Common myeloid progenitor, CD34-positive (primary cell): Measurements from ENCODE around the gene SLC26A5.

Experiments used
- CTCF ChIA-PET: fragments of 350-600 bp; sonication (Branson Sonifier 250); formaldehyde crosslinking; loops from one replicate; lab custom pipeline; 2021; ENCODE audit warnings: antibody characterized with exemption; lab: Charles Lee
- POLR2A ChIA-PET: fragments of 350-600 bp; sonication (Branson Sonifier 250); formaldehyde crosslinking; loops from one replicate; lab custom pipeline; 2021; ENCODE audit warnings: antibody characterized with exemption; lab: Charles Lee
- DNase-seq, 3 donors: peaks; one replicate each; pipeline versions ENCODE4 v3.0.0 to v3.0.0-alpha.2; 2013
- H3K27ac ChIP-seq, 2 experiments: 1 replicate in 1 of 2; 2 replicates in 1 of 2; pipeline ENCODE4 v1.7.0; 2013; ENCODE audit warnings: inconsistent platforms in 2 of 2, low read length in 2 of 2, mild to moderate bottlenecking in 2 of 2, low read depth in 1 of 2, moderate library complexity in 1 of 2; ENCODE audit not compliant: severe bottlenecking in 2 of 2, insufficient read depth in 1 of 2, poor library complexity in 1 of 2
- H3K27me3 ChIP-seq, 5 experiments: replicated peaks in 2 of 5; 1 replicate in 3 of 5; 2 replicates in 2 of 5; pipeline versions ENCODE4 v1.6.1 to v1.7.0; 2013; ENCODE audit warnings: low read length in 4 of 5, mild to moderate bottlenecking in 2 of 5, moderate library complexity in 2 of 5, inconsistent platforms in 1 of 5; ENCODE audit not compliant: insufficient read depth in 5 of 5, control insufficient read depth in 4 of 5
- H3K36me3 ChIP-seq, 4 experiments: 1 replicate in 2 of 4; 2 replicates in 2 of 4; pipeline versions ENCODE4 v1.6.1 to v1.7.0; 2013; ENCODE audit warnings: low read length in 3 of 4, control low read depth in 1 of 4, mild to moderate bottlenecking in 1 of 4; ENCODE audit not compliant: control insufficient read depth in 4 of 4, insufficient read depth in 4 of 4
- H3K4me1 ChIP-seq, 4 experiments: 1 replicate in 3 of 4; 2 replicates in 1 of 4; pipeline versions ENCODE4 v1.6.1 to v1.7.1; 2013; ENCODE audit warnings: low read length in 3 of 4, mild to moderate bottlenecking in 3 of 4, control low read depth in 1 of 4, inconsistent platforms in 1 of 4, moderate library complexity in 1 of 4; ENCODE audit not compliant: control insufficient read depth in 4 of 4, insufficient read depth in 4 of 4; ENCODE audit errors: control extremely low read depth in 1 of 4
- H3K4me3 ChIP-seq, 7 experiments: 1 replicate in 4 of 7; 2 replicates in 3 of 7; pipeline versions ENCODE4 v1.5.1 to v1.7.0; 2013; ENCODE audit warnings: mild to moderate bottlenecking in 7 of 7, low read length in 6 of 7, moderate library complexity in 6 of 7, inconsistent platforms in 2 of 7, low read depth in 2 of 7, control low read depth in 1 of 7; ENCODE audit not compliant: insufficient read depth in 4 of 7, control insufficient read depth in 1 of 7; ENCODE audit errors: extremely low read depth in 1 of 7
- H3K9me3 ChIP-seq, 5 experiments: 1 replicate in 4 of 5; 2 replicates in 1 of 5; pipeline versions ENCODE4 v1.6.1 to v1.7.1; 2013; ENCODE audit warnings: low read length in 4 of 5, mild to moderate bottlenecking in 2 of 5, inconsistent platforms in 1 of 5, low read depth in 1 of 5, moderate library complexity in 1 of 5; ENCODE audit not compliant: control insufficient read depth in 4 of 5, insufficient read depth in 2 of 5; ENCODE audit errors: control extremely low read depth in 1 of 5
- WGBS: methylation state at CpG from one replicate; pipeline ENCODE4 v1.1.5; 2013; ENCODE audit not compliant: insufficient coverage; 5-methylcytosine and 5-hydroxymethylcytosine counted together

The SLC26A5 gene

GRCh38 chr7:103341466-103341865, 104.5 kb downstream of the SLC26A5 start:
- Histone ChIP-seq H3K27ac (no peak overlapping the region), H3K4me1 (peaks cover 10 to 22% (median 17%) of the 10 kb centered on the region in 4 experiments), H3K27me3 (no peaks in the 10 kb centered on the region), H3K36me3 (peaks cover 8 to 48% (median 25%) of the 10 kb centered on the region in 4 experiments), H3K9me3 (no peaks in the 10 kb centered on the region), H3K4me3 (no peak overlapping the region)
- DNase-seq, result no peak
- ChIA-PET CTCF (no interaction called here), POLR2A (no interaction called here)
- 100% methylated on average over 1 of the region's 2 CpGs for WGBS

DNA sequence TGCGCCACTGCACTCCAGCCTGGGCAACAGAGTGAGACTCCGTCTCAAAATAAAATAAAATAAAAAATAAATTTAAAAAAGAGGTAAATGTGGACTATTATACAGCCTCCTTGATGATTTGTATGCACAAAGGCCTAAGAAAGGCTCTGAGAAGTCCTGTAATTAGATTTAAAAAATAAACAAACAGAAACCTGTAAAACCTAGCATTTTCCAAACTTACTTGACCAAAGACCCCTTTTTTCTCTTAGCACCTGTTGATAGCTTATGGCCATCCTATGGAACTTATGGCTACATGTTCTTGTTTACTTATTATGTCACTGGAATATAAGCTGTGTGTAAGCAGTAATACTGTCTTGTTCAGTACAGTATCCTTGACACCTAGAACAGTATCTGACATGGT, 107.1 kb downstream of the SLC26A5 start:
- DNase-seq, result no peak
- POLR2A ChIA-PET, result no interaction called here
- Histone ChIP-seq H3K27me3 (no peaks in the 10 kb centered on the region), H3K9me3 (no peaks in the 10 kb centered on the region), H3K4me3 (no peak overlapping the region), H3K4me1 (peaks cover 7 to 14% (median 11%) of the 10 kb centered on the region in 4 experiments), H3K27ac (no peak overlapping the region), H3K36me3 (peaks cover 11 to 65% (median 37%) of the 10 kb centered on the region in 4 experiments)
- WGBS, result no CpG with 5 or more reads among the region's 2 CpGs
- CTCF ChIA-PET, result interaction anchor here (0.9 to 1.3 kb wide), 4 partner anchors 8 to 34 kb away, joined by 3 to 4 read pairs (median 3); partner anchors contain the start of gene PSMC2

GRCh38 chr7:103336761-103337160, 109.2 kb downstream of the SLC26A5 start:
- H3K27me3 ChIP-seq, result no peaks in the 10 kb centered on the region
- H3K36me3 ChIP-seq, result peaks cover 14 to 71% (median 45%) of the 10 kb centered on the region in 4 experiments
- no peak overlapping the region for H3K27ac ChIP-seq
- H3K4me3 ChIP-seq, result no peak overlapping the region
- H3K4me1 ChIP-seq, result peaks cover 0 to 7% (median 2%) of the 10 kb centered on the region in 4 experiments
- no peaks in the 10 kb centered on the region for H3K9me3 ChIP-seq
- no peak for DNase-seq
- no CpG with 5 or more reads among the region's 2 CpGs for WGBS
- POLR2A ChIA-PET, result no interaction called here
- CTCF ChIA-PET, result no interaction called here

DNA sequence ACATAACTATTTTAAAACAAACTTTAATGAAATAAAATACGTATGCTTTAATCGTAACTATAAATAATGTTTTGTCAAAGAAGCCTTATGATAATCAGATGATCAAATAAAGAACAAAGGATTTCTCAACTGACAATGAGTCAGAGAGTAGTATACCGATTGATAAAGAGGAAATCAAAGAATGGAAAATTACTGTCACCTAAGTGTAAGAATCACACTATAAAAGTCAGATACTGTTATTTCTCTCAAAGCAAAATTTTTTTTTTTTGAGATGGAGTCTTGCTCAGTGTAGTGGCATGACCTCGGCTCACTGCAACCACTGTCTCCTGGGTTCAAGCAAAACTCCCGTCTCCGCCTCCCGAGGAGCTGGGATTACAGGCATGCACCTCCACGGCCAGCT, 120.3 kb downstream of the SLC26A5 start:
- H3K4me1 ChIP-seq, result no peaks in the 10 kb centered on the region
- H3K27ac ChIP-seq, result no peak overlapping the region
- H3K36me3 ChIP-seq, result peaks cover 19 to 54% (median 40%) of the 10 kb centered on the region in 4 experiments
- no peak overlapping the region for H3K4me3 ChIP-seq
- H3K9me3 ChIP-seq, result no peaks in the 10 kb centered on the region
- DNase-seq, result no peak
- ChIA-PET POLR2A (no interaction called here), CTCF (no interaction called here)
- no peaks in the 10 kb centered on the region for H3K27me3 ChIP-seq
- WGBS, result 100% methylated on average over 4 of the region's 8 CpGs
